GM11168 (cell line): ENCODE measurements around the gene NADK.

Experiments
- in situ Hi-C: fragments of 300-500 bp; cut with MboI; formaldehyde crosslinking; loops from one replicate; pipeline ENCODE4 v1.12.0; 2022; ENCODE audit warnings: low sequenced_read_pairs; ENCODE audit not compliant: unreplicated experiment

The NADK gene

GRCh38 chr1:1786836-1787605 is 8.8 kb upstream of the NADK start:
- in situ Hi-C loops, result no loop called here

- in situ Hi-C loops, result no loop called here
Measured at GRCh38 chr1:1785666-1786065, 7.4 kb upstream of the NADK start.

GRCh38 chr1:1784933-1785332 is 6.7 kb upstream of the NADK start:
- in situ Hi-C loops, result no loop called here

GRCh38 chr1:1783320-1783719 is 5.0 kb upstream of the NADK start:
- in situ Hi-C loops, result no loop called here

- in situ Hi-C loops, result no loop called here
Measured at GRCh38 chr1:1782399-1783221, 4.3 kb upstream of the NADK start.

- in situ Hi-C loops, result no loop called here
Measured at GRCh38 chr1:1781526-1781903, 3.2 kb upstream of the NADK start.

GRCh38 chr1:1780598-1781525 is 2.6 kb upstream of the NADK start:
- in situ Hi-C loops, result no loop called here

- in situ Hi-C loops, result no loop called here
Measured at GRCh38 chr1:1779691-1780597, 1.7 kb upstream of the NADK start.

GRCh38 chr1:1779320-1779675 is 1.0 kb upstream of the NADK start:
- in situ Hi-C loops, result no loop called here

GRCh38 chr1:1778663-1779319 is 521 bp upstream of the NADK start:
- in situ Hi-C loops, result no loop called here

- in situ Hi-C loops, result no loop called here
Measured at GRCh38 chr1:1777583-1777899, 729 bp downstream of the NADK start.

GRCh38 chr1:1776672-1777582 is 1.3 kb downstream of the NADK start:
- in situ Hi-C loops, result no loop called here

GRCh38 chr1:1775327-1776226 is 2.7 kb downstream of the NADK start:
- in situ Hi-C loops, result no loop called here

GRCh38 chr1:1773874-1774273 is 4.4 kb downstream of the NADK start:
- in situ Hi-C loops, result no loop called here

GRCh38 chr1:1771096-1771495 is 7.2 kb downstream of the NADK start:
- in situ Hi-C loops, result no loop called here

GRCh38 chr1:1770102-1770501 is 8.2 kb downstream of the NADK start:
- in situ Hi-C loops, result no loop called here

GRCh38 chr1:1768249-1768992 is 9.8 kb downstream of the NADK start:
- in situ Hi-C loops, result no loop called here
